Osteocyte (in vitro differentiated cells): ENCODE data around the gene SLC35A3. TPM values are rescaled to one million over a fixed set of nuclear protein-coding genes. Genes with fewer than 3 reads are reported as not detected.
"Not testable (repeated sequence)": the region's sequence is repeated elsewhere in the genome, so short reads cannot be mapped to it uniquely, and the experiment has no call there.

Source experiments
- DNase-seq: peaks from one replicate; pipeline ENCODE4 v3.0.0; 2021; ENCODE audit warnings: mixed read lengths; ENCODE audit not compliant: unreplicated experiment; ENCODE audit errors: extremely low spot score
- H3K27ac Mint-ChIP-seq: one replicate; pipeline ENCODE4 v1.8.0; 2021; ENCODE audit warnings: mild to moderate bottlenecking, mixed read lengths; ENCODE audit not compliant: unreplicated experiment
- H3K27me3 Mint-ChIP-seq: one replicate; pipeline ENCODE4 v1.8.0; 2021; ENCODE audit warnings: mixed read lengths; ENCODE audit not compliant: unreplicated experiment
- H3K36me3 Mint-ChIP-seq: one replicate; pipeline ENCODE4 v1.8.0; 2021; ENCODE audit warnings: mixed read lengths; ENCODE audit not compliant: unreplicated experiment
- H3K4me1 Mint-ChIP-seq: one replicate; pipeline ENCODE4 v1.8.0; 2021; ENCODE audit warnings: mixed read lengths; ENCODE audit not compliant: unreplicated experiment
- H3K4me3 Mint-ChIP-seq: one replicate; pipeline ENCODE4 v1.8.0; 2021; ENCODE audit warnings: mild to moderate bottlenecking, moderate library complexity, mixed read lengths; ENCODE audit not compliant: unreplicated experiment
- H3K9me3 Mint-ChIP-seq: one replicate; pipeline ENCODE4 v1.8.0; 2021; ENCODE audit warnings: mixed read lengths; ENCODE audit not compliant: unreplicated experiment
- CTCF ChIP-seq: fragments of 200-600 bp; sonication (generic); IDR thresholded peaks from 2 replicates; pipeline ENCODE4 v1.5.0; 2021; ENCODE audit warnings: antibody characterized with exemption, mild to moderate bottlenecking, moderate library complexity
- total RNA-seq: library from RNA; stranded (reverse); gene quantifications from 2 replicates; pipeline ENCODE4 v1.2.1, GENCODE V29; 2021

SLC35A3 gene
- total RNA-seq, 1 donor from 2014 or later: 21.3 TPM

GRCh38 chr1:100037656-100037926, 67.8 kb downstream of the SLC35A3 start:
- Mint-ChIP-seq H3K27me3 (no peaks in the 10 kb centered on the region), H3K4me1 (peaks cover 42% of the 10 kb centered on the region), H3K9me3 (no peaks in the 10 kb centered on the region), H3K27ac (peak overlapping the region; percentile 98), H3K36me3 (peaks cover 2% of the 10 kb centered on the region), H3K4me3 (peak overlapping the region; percentile 97)
- DNase-seq: no peak
- TF ChIP-seq CTCF: no peak

GRCh38 chr1:100037927-100038659, 68.3 kb downstream of the SLC35A3 start:
- Mint-ChIP-seq H3K27ac (peak overlapping the region; percentile 98), H3K4me3 (peak overlapping the region; percentile 97), H3K9me3 (no peaks in the 10 kb centered on the region), H3K4me1 (peaks cover 45% of the 10 kb centered on the region), H3K27me3 (no peaks in the 10 kb centered on the region), H3K36me3 (peaks cover 2% of the 10 kb centered on the region)
- no peak for TF ChIP-seq CTCF
- peak; percentile 95 for DNase-seq

GRCh38 chr1:100038660-100039287, 69.0 kb downstream of the SLC35A3 start:
- peaks cover 4% of the 10 kb centered on the region for H3K36me3 Mint-ChIP-seq
- DNase-seq: peak; percentile 86
- TF ChIP-seq CTCF: no peak
- peaks cover 3% of the 10 kb centered on the region for H3K9me3 Mint-ChIP-seq
- H3K27ac Mint-ChIP-seq: peak overlapping the region; percentile 98
- H3K4me1 Mint-ChIP-seq: peaks cover 45% of the 10 kb centered on the region
- peak overlapping the region; percentile 97 for H3K4me3 Mint-ChIP-seq
- H3K27me3 Mint-ChIP-seq: no peaks in the 10 kb centered on the region

- peaks cover 45% of the 10 kb centered on the region for H3K4me1 Mint-ChIP-seq
- H3K4me3 Mint-ChIP-seq: peak overlapping the region; percentile 97
- TF ChIP-seq CTCF: no peak
- H3K9me3 Mint-ChIP-seq: peaks cover 8% of the 10 kb centered on the region
- no peaks in the 10 kb centered on the region for H3K27me3 Mint-ChIP-seq
- H3K36me3 Mint-ChIP-seq: peaks cover 10% of the 10 kb centered on the region
- no peak for DNase-seq
- H3K27ac Mint-ChIP-seq: peak overlapping the region; percentile 98
Observed at GRCh38 chr1:100039591-100039990, 69.8 kb downstream of the SLC35A3 start.

GRCh38 chr1:100045206-100045605, 75.4 kb downstream of the SLC35A3 start:
- no peaks in the 10 kb centered on the region for H3K27me3 Mint-ChIP-seq
- H3K36me3 Mint-ChIP-seq: peaks cover 18% of the 10 kb centered on the region
- H3K4me1 Mint-ChIP-seq: peaks cover 49% of the 10 kb centered on the region
- H3K27ac Mint-ChIP-seq: no peak overlapping the region
- DNase-seq: no peak
- peaks cover 16% of the 10 kb centered on the region for H3K9me3 Mint-ChIP-seq
- no peak for TF ChIP-seq CTCF
- H3K4me3 Mint-ChIP-seq: no peak overlapping the region

- Mint-ChIP-seq H3K4me1 (peaks cover 37% of the 10 kb centered on the region), H3K36me3 (peaks cover 19% of the 10 kb centered on the region), H3K9me3 (peaks cover 16% of the 10 kb centered on the region)
- DNase-seq, H3K27me3 Mint-ChIP-seq, H3K27ac Mint-ChIP-seq, H3K4me3 Mint-ChIP-seq: not testable (repeated sequence)
Observed at GRCh38 chr1:100047235-100047708, 77.5 kb downstream of the SLC35A3 start.
